ENCODE measurements around the gene PTPRO.

- TF ChIP-seq CTCF (IDR thresholded peaks at IDR 0.05) = no peak
- TF ChIP-seq CHD2 (IDR thresholded peaks at IDR 0.05; ENCODE audit: low read length, partially characterized antibody) = no peak
- no peak for TF ChIP-seq RAD21 (conservative IDR thresholded peaks at IDR 0.05 in 1 of 2, IDR thresholded peaks at IDR 0.05 in 1 of 2)
- no peak for TF ChIP-seq REST (IDR thresholded peaks at IDR 0.05)
- TF ChIP-seq NR3C1 (IDR thresholded peaks at IDR 0.05) = no peak
- no peak for TF ChIP-seq FOSL2 (IDR thresholded peaks at IDR 0.05)
- TF ChIP-seq FOSL2 (CRISPR knock-in tag; IDR thresholded peaks at IDR 0.05) = no peak
- no peak for TF ChIP-seq EP300 (IDR thresholded peaks at IDR 0.05)
- TF ChIP-seq KDM1A (IDR thresholded peaks at IDR 0.05; ENCODE audit: low read depth) = no peak
These were observed 173.4 kb downstream of the PTPRO start for GRCh38 chr12:15495746-15496145.

All from A549 (cell line).